Embryonic facial prominence (tissue), 1 donor: ENCODE results near the gene KCTD20.
"Not testable (repeated sequence)": the region's sequence is repeated elsewhere in the genome, so short reads cannot be mapped to it uniquely, and the experiment has no call there.

ENCODE experiments used
- DNase-seq: peaks from one replicate; pipeline ENCODE4 v3.0.0-alpha.2; 2016; ENCODE audit errors: extremely low spot score

The KCTD20 gene

GRCh38 chr6:36444470-36444869, 1.7 kb downstream of the KCTD20 start:
- DNase-seq: no peak

DNA sequence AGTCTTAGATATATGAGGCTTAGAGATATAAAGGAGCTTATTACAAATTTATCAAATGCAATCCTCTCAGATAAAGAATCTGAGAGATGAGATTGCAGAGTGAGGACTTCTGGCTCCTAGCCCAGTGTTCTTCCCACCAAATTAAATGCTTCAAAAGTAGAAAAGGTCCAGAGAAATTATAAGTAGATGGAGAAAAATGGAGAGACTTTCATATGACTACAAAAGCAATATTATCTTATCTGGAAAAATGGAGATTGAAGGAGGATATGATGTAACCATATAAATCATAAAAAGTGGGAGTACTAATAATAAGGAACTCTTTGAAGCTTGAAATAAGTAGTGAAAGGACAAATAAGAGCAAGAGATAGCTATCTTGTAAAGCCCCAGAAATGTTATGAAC, 2.8 kb downstream of the KCTD20 start:
- no peak for DNase-seq

DNA sequence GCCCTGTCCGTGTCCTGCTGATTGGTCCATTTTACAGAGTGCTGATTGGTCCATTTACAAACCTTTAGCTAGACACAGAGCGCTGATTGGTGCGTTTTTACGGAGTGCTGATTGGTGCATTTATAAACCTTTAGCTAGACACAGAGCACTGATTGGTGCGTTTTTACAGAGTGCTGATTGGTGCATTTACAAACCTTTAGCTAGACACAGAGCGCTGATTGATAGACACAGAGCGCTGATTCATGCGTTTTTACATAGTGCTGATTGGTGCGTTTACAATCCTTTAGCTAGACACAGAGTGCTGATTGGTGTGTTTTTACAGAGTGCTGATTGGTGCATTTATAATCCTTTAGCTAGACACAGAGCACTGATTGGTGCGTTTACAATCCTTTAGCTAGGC, 6.4 kb downstream of the KCTD20 start:
- not testable (repeated sequence) for DNase-seq

- DNase-seq: not testable (repeated sequence)
These were observed 10.1 kb downstream of the KCTD20 start for GRCh38 chr6:36452897-36453296.

- DNase-seq: no peak
These were observed 12.8 kb downstream of the KCTD20 start for GRCh38 chr6:36455486-36456027.

GRCh38 chr6:36459501-36459900, 16.7 kb downstream of the KCTD20 start:
- no peak for DNase-seq

DNA sequence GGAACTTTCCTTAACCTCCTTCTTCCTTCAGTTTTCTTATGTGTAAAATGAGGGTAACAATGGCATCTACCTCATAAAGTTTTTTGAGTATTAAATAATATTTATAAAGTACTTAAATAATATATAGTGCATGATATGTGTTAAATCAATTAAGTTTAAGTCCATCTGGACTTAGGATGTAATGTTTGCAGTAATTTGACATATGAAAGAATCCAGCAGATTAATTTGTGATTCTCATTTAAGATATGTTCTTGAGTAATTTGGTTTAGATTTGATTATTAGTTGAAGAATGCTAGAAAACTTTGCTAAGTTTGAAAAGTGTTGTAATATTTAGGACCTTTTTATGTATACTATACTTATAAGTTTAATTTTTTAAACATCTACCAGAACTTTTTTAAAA, 18.1 kb downstream of the KCTD20 start:
- DNase-seq: no peak

GRCh38 chr6:36461646-36462045, 18.8 kb downstream of the KCTD20 start:
- DNase-seq: no peak

DNA sequence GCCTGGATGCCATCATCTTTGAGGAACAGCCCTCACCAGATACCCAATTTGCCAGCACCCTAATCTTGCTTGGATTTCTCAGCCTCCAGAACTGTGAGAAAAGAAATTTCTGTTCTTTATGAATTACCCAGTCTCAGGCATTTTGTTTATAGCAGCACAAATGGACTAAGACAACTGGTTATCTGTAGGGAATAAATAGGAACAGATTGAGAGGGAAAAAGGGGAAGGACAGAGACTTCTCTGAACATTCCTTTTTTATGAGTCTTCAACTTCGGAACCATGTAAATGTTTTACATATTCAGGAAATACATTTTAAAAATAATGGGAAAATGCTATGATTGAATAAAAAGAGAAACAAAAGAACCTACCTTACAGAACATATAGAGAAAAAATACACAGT, 20.9 kb downstream of the KCTD20 start:
- DNase-seq: no peak

DNA sequence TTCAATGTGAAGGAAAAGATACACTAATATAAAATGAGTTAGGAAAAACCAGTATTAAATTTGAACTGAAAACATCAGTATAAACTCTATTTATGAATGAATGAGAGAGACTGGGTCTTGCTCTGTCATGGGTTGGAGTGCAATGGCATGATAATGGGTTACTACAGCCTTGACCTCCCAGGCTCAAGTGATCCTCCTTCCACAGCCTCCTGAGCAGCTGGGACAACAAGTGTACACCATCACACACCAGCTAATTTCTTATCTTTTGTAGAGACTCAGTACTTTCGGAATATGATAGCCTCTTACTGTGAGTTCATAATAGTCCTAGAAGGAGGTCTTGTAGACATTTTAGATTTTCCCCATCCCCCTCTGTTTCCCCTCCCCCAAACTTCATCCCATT, 21.4 kb downstream of the KCTD20 start:
- no peak for DNase-seq

GRCh38 chr6:36467625-36468024, 24.8 kb downstream of the KCTD20 start:
- DNase-seq: no peak

DNA sequence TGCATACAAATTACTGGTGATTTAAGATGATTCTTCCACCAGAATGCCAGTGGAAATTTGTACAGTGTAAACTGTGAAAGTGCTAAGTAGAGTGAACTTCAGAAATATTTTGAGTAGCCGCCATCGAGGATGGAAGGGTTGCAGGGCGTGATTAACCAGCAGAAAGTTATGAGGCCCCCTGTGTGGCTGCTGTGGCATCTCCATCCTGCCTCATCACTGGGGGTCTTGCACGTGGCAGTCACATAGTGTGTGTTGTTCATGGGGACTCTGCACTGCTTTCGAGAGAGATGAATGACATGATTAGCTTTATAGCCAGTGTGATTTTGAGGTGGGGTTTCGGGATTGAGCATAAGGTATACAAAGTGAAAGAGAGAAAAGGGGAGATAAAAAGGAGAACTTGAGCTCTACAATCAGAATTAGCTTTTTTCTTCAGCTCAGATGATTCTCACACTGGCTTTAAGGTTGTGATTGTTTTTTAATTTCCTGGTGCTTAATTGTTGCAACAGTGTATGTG, 26.4 kb downstream of the KCTD20 start:
- no peak for DNase-seq

GRCh38 chr6:36469946-36470345, 27.1 kb downstream of the KCTD20 start:
- DNase-seq: no peak

- DNase-seq: no peak
These were observed 35.3 kb downstream of the KCTD20 start for GRCh38 chr6:36478051-36478526.

GRCh38 chr6:36479256-36479655, 36.5 kb downstream of the KCTD20 start:
- DNase-seq: no peak

- not testable (repeated sequence) for DNase-seq
These were observed 40.5 kb downstream of the KCTD20 start for GRCh38 chr6:36483326-36483725.

GRCh38 chr6:36484736-36485135, 41.9 kb downstream of the KCTD20 start:
- DNase-seq: no peak

- DNase-seq: no peak
These were observed 44.9 kb downstream of the KCTD20 start for GRCh38 chr6:36487698-36488097.

- no peak for DNase-seq
These were observed 45.4 kb downstream of the KCTD20 start for GRCh38 chr6:36488221-36488620.

DNA sequence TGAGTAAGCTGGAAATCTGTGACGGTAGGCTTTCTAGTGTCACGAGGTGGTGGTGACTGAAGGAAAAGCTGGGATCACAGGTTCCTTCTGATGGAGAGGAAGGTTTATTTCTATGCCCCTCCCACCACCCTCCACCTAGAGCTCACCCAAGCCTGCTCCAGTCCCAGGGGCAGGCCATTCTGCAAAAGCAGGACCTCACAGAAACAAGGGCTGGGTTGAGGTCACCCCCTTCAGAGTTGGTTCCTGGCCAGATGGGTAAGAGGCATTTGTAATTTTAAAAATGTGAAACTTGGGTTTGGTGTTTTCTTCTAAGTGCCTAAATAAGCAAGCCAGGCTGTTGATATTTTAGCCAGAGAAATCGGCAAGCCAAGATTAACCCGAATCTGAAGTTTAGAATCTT, 46.6 kb downstream of the KCTD20 start:
- DNase-seq: no peak

GRCh38 chr6:36491378-36491965, 48.7 kb downstream of the KCTD20 start:
- no peak for DNase-seq

DNA sequence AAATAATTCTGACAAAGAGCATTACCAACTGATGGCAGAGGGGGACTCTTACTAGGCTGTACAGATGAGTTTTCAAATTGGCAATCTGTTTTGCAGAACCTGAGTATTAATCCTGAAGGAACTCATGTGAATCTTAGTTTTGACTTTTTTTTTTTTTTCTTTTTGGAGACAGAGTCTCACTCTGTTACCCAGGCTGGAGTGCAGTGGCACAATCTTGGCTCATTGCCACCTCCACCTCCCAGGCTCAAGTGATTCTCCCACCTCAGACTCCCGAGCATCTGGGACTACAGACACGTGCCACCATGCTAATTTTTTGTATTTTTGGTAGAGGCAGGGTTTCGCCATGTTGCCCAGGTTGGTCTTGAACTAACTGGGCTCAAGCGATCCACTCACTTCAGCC, 49.3 kb downstream of the KCTD20 start:
- DNase-seq: no peak

DNA sequence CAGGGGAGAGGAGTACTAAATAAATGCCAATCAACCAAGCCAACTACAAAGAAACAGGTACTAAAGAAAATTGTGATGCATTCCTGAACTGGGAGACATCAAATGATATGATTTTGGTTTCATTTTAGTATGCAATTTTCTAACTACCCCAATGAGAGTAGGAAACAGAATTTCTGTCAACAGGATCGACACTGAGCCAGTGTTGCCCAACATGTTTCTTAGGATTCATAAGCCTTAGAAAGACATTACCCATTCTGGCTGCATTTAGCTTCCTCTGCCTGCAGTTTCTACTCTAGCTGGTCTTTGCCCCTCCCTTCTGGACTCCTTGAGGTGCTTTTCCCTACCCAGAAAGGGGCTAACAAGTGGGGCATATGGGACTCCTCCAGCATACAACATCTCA, 49.8 kb downstream of the KCTD20 start:
- no peak for DNase-seq

- DNase-seq: no peak
These were observed 50.5 kb downstream of the KCTD20 start for GRCh38 chr6:36493319-36493718.
